Measurements from ENCODE around the gene MAN1A2.

DNA sequence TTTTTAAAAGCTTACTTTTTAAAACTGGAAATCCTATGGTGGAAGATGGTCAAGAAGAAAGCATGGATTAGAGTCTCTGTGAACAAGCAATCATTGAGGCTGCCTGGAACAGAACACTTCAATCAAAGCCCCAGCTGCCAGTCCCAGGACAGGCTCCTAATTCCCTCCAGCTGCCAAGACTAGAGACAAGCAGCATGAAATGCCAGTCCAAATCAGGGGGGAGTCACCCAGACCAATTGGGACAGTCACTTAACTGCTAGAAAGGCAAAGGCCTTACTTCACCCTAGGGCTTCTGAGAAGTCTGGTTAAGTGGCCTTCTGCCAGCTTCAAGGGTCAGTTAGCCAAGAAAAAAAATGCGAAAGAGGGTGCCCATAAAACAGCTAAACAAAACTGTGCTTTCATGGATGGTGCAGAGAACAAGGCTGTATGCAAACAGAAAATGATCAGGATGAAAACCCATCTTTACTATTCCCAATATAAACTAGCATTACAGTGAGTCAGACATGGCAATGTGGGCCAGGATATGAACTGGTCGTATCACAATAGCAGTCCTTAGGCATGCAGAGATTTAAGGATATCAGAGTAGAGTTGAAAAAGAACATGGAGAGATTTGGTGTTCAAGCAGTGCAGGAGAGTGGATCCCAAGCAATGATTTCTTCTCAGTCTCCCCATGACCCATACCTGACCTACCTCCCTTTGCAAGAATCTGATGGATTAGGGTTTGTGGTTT is 31.0 kb upstream of the MAN1A2 start:
- TF ChIP-seq CTCF (IDR thresholded peaks at IDR 0.05) (no peak), POLR2A (IDR thresholded peaks at IDR 0.05) (no peak), POLR2AphosphoS5 (IDR thresholded peaks at IDR 0.05) (no peak)
